GM12878 (cell line): ENCODE data around the gene CHDH.

Experiments used
- CEBPB ChIP-seq, 2 experiments: fragments of 150-350 bp in 1 of 2; IDR thresholded peaks; 2 replicates each; pipeline ENCODE4 v1.6.1; 2012 to 2014; ENCODE audit warnings: low read depth in 2 of 2, low read length in 2 of 2, borderline replicate concordance in 1 of 2, inconsistent platforms in 1 of 2
- ETV6 ChIP-seq, 2 experiments: fragments of 450-650 bp in 1 of 2; IDR thresholded peaks in 1 of 2; conservative IDR thresholded peaks in 1 of 2; 2 replicates each; pipeline ENCODE4 v1.6.1; 2014; ENCODE audit warnings: antibody characterized with exemption in 1 of 2, borderline replicate concordance in 1 of 2, low read depth in 1 of 2, mild to moderate bottlenecking in 1 of 2, moderate library complexity in 1 of 2
- IKZF1 ChIP-seq: fragments of 450-650 bp; conservative IDR thresholded peaks from 2 replicates; pipeline ENCODE4 v1.6.1; 2017; ENCODE audit warnings: antibody characterized with exemption, mild to moderate bottlenecking
- MXI1 ChIP-seq: fragments of 150-350 bp; IDR thresholded peaks from 2 replicates; pipeline ENCODE4 v1.6.1; 2011; ENCODE audit warnings: low read depth, mild to moderate bottlenecking, inconsistent platforms, low read length, improper control_type of control experiment
- NR2C2 ChIP-seq: IDR thresholded peaks from 2 replicates; pipeline ENCODE4 v1.6.1; 2011; ENCODE audit warnings: borderline replicate concordance, low read depth; ENCODE audit not compliant: control insufficient read depth, insufficient read length

GRCh38 chr3:53826048-53826447, 20.2 kb downstream of the CHDH start:
- TF ChIP-seq CEBPB (IDR thresholded peaks at IDR 0.05; ENCODE audit: borderline replicate concordance in 1 of 2, low read depth in 2 of 2, low read length in 2 of 2) (no peak), ETV6 (conservative IDR thresholded peaks at IDR 0.05 in 1 of 2, IDR thresholded peaks at IDR 0.05 in 1 of 2; ENCODE audit: borderline replicate concordance in 1 of 2, low read depth in 1 of 2) (no peak), MXI1 (no peak), IKZF1 (no peak), NR2C2 (no peak)
